ENCODE measurements around the gene ASB13.

DNA sequence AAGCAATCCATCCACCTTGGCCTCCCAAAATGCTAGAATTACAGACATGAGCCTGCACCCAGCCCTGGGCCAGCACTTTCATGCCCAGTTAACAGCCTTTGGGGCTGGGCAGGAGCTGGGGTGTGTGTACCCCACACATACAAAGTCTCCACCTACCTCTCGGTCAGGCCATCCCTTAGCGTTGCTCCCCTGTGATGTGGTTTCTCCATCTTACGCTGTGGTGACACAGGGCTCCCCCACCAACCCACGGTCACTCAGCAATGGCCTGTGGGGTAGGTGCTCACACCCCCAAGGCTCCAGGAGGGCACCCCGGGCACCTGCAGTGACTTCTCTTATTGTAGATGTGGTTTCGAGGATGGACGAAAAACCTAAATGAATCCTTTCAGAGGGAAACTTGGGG, 58.8 kb downstream of the ASB13 start:
- TF ChIP-seq, protein P1, sequence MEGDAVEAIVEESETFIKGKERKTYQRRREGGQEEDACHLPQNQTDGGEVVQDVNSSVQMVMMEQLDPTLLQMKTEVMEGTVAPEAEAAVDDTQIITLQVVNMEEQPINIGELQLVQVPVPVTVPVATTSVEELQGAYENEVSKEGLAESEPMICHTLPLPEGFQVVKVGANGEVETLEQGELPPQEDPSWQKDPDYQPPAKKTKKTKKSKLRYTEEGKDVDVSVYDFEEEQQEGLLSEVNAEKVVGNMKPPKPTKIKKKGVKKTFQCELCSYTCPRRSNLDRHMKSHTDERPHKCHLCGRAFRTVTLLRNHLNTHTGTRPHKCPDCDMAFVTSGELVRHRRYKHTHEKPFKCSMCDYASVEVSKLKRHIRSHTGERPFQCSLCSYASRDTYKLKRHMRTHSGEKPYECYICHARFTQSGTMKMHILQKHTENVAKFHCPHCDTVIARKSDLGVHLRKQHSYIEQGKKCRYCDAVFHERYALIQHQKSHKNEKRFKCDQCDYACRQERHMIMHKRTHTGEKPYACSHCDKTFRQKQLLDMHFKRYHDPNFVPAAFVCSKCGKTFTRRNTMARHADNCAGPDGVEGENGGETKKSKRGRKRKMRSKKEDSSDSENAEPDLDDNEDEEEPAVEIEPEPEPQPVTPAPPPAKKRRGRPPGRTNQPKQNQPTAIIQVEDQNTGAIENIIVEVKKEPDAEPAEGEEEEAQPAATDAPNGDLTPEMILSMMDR (conservative IDR thresholded peaks at IDR 0.05; ENCODE audit: low read depth in 2 of 2) = no peak
- TF ChIP-seq JUNB (IDR thresholded peaks at IDR 0.05; ENCODE audit: unreplicated experiment) (no peak), EZH2phosphoT487 (IDR thresholded peaks at IDR 0.05; ENCODE audit: unreplicated experiment) (no peak), POLR2AphosphoS5 (IDR thresholded peaks at IDR 0.05; ENCODE audit: low read depth) (no peak), EZH2 (IDR thresholded peaks at IDR 0.05; ENCODE audit: low read depth, unreplicated experiment) (no peak), STAT1 (IDR thresholded peaks at IDR 0.05; ENCODE audit: unreplicated experiment) (no peak), ZNF331 (CRISPR knock-in tag; IDR thresholded peaks at IDR 0.05; ENCODE audit: low read depth) (no peak), NANOG (IDR thresholded peaks at IDR 0.05; ENCODE audit: borderline replicate concordance) (no peak), CREB1 (CRISPR knock-in tag; IDR thresholded peaks at IDR 0.05; ENCODE audit: low read depth) (no peak)
- TF ChIP-seq, protein P2, sequence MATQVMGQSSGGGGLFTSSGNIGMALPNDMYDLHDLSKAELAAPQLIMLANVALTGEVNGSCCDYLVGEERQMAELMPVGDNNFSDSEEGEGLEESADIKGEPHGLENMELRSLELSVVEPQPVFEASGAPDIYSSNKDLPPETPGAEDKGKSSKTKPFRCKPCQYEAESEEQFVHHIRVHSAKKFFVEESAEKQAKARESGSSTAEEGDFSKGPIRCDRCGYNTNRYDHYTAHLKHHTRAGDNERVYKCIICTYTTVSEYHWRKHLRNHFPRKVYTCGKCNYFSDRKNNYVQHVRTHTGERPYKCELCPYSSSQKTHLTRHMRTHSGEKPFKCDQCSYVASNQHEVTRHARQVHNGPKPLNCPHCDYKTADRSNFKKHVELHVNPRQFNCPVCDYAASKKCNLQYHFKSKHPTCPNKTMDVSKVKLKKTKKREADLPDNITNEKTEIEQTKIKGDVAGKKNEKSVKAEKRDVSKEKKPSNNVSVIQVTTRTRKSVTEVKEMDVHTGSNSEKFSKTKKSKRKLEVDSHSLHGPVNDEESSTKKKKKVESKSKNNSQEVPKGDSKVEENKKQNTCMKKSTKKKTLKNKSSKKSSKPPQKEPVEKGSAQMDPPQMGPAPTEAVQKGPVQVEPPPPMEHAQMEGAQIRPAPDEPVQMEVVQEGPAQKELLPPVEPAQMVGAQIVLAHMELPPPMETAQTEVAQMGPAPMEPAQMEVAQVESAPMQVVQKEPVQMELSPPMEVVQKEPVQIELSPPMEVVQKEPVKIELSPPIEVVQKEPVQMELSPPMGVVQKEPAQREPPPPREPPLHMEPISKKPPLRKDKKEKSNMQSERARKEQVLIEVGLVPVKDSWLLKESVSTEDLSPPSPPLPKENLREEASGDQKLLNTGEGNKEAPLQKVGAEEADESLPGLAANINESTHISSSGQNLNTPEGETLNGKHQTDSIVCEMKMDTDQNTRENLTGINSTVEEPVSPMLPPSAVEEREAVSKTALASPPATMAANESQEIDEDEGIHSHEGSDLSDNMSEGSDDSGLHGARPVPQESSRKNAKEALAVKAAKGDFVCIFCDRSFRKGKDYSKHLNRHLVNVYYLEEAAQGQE (IDR thresholded peaks at IDR 0.05; ENCODE audit: unreplicated experiment) = no peak
- TF ChIP-seq, protein P3, sequence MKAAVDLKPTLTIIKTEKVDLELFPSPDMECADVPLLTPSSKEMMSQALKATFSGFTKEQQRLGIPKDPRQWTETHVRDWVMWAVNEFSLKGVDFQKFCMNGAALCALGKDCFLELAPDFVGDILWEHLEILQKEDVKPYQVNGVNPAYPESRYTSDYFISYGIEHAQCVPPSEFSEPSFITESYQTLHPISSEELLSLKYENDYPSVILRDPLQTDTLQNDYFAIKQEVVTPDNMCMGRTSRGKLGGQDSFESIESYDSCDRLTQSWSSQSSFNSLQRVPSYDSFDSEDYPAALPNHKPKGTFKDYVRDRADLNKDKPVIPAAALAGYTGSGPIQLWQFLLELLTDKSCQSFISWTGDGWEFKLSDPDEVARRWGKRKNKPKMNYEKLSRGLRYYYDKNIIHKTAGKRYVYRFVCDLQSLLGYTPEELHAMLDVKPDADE (IDR thresholded peaks at IDR 0.05) = no peak

Data from GM23338 (cell line).